ENCODE results near the gene NPAS1. TPM values are rescaled to one million over a fixed set of nuclear protein-coding genes. Genes with fewer than 3 reads are reported as not detected.

NPAS1 gene
- total and polyA plus RNA-seq, 2 of the 8 experiments (the other 6 are each of a cell fraction or from before 2014, with no cell fraction given), result 9.9 to 13.9 TPM

- H3K23ac ChIP-seq (ENCODE audit: insufficient read length), result no peak overlapping the region
- H2BK120ac ChIP-seq (replicated peaks; ENCODE audit: low read depth, low read length), result no peak overlapping the region
- H3K9me3 ChIP-seq (ENCODE audit: insufficient read depth in 2 of 2, low read depth in 1 of 2, low read length in 1 of 2), result no peaks in the 10 kb centered on the region
- H3K79me2 ChIP-seq (ENCODE audit: control insufficient read depth in 1 of 2, insufficient read depth in 2 of 2, low read length in 2 of 2), result peaks cover 0 to 10% of the 10 kb centered on the region in 2 experiments; a peak in 2 of 4 replicates
- no peak overlapping the region for H2AFZ ChIP-seq (ENCODE audit: low read length)
- H3K79me1 ChIP-seq (ENCODE audit: low read depth, low read length), result peaks cover 6% of the 10 kb centered on the region
- TF ChIP-seq ASH2L (IDR thresholded peaks at IDR 0.05; ENCODE audit: low read length), result no peak
- peak; percentile 73; the same call in 1 of the 2 replicates for TF ChIP-seq TEAD4 (IDR thresholded peaks at IDR 0.05; ENCODE audit: low read depth, low read length)
- 0 out of 8 replicates have a peak overlapping the region, but pooled peaks of 1 of the 4 experiments have one; percentile 88 for H3K4me3 ChIP-seq (ENCODE audit: extremely low read depth in 1 of 4, insufficient read depth in 2 of 4, low read depth in 3 of 4, low read length in 4 of 4)
- peaks cover 0 to 6% (median 1%) of the 10 kb centered on the region in 4 experiments; a peak in 2 of 8 replicates for H3K36me3 ChIP-seq (ENCODE audit: control insufficient read depth in 2 of 4, insufficient read depth in 4 of 4, low read length in 3 of 4)
- H4K91ac ChIP-seq (replicated peaks; ENCODE audit: insufficient read length, low read length), result no peak overlapping the region
- no peak overlapping the region for H2AK5ac ChIP-seq (ENCODE audit: low read depth, low read length)
- no peak overlapping the region; the same call in 1 of the 2 replicates for H4K8ac ChIP-seq (ENCODE audit: extremely low read depth, insufficient read depth, low read length)
- no peak overlapping the region for H2BK20ac ChIP-seq (ENCODE audit: low read length)
- H3K4me2 ChIP-seq (ENCODE audit: insufficient read depth in 1 of 2, low read depth in 2 of 2, low read length in 2 of 2), result 0 out of 4 replicates have a peak overlapping the region, but pooled peaks of 1 of the 2 experiments have one; percentile 4
- H3K4me1 ChIP-seq (replicated peaks in 1 of 4; ENCODE audit: control insufficient read depth in 3 of 4, insufficient read depth in 4 of 4, low read length in 3 of 4), result peaks cover 0 to 5% (median 4%) of the 10 kb centered on the region in 4 experiments; a peak in 3 of 7 replicates
- H4K20me1 ChIP-seq (replicated peaks in 1 of 2; ENCODE audit: control insufficient read depth in 1 of 2, insufficient read depth in 2 of 2, low read length in 2 of 2), result peaks cover 0 to 3% of the 10 kb centered on the region in 2 experiments
- H3K18ac ChIP-seq (ENCODE audit: extremely low read depth, low read length), result no peak overlapping the region
- ChIA-PET POLR2A (ENCODE audit: partially characterized antibody) (interaction anchor here (0.7 to 3.5 kb wide), 9 partner anchors 9 to 206 kb away, joined by 3 to 31 read pairs (median 3); partner anchors contain the start of gene ZC3H4), CTCF (ENCODE audit: partially characterized antibody) (interaction anchor here (0.7 to 2.3 kb wide), 6 partner anchors 8 to 1213 kb away, joined by 3 to 6 read pairs (median 4); no protein-coding TSS in a partner anchor)
- no peak overlapping the region for H3K56ac ChIP-seq (replicated peaks; ENCODE audit: insufficient read length, low read depth, low read length)
- peaks cover 4% of the 10 kb centered on the region for H3K23me2 ChIP-seq (ENCODE audit: low read depth, low read length)
- 70% methylated on average over 9 of the region's 9 CpGs; no CpG with 5 or more reads in 1 of the 2 experiments for WGBS, 2 experiments (ENCODE audit: extremely low coverage in 1 of 2, insufficient coverage in 1 of 2, insufficient read length in 1 of 2, insufficient replicate concordance in 2 of 2, low coverage in 1 of 2, low lambda C conversion rate in 2 of 2, missing lambda C conversion rate in 1 of 2)
- no peaks in the 10 kb centered on the region for H3K27me3 ChIP-seq (replicated peaks in 1 of 4; ENCODE audit: control insufficient read depth in 3 of 4, extremely low read depth in 1 of 4, insufficient read depth in 3 of 4, low read length in 3 of 4)
- no peak overlapping the region for H2BK12ac ChIP-seq (ENCODE audit: low read depth, low read length)
- H3K9ac ChIP-seq (replicated peaks in 1 of 4; ENCODE audit: extremely low read depth in 1 of 4, low read depth in 3 of 4, low read length in 3 of 4), result no peak overlapping the region
- no peak for DNase-seq (ENCODE audit: low read depth in 1 of 2, low spot score in 2 of 2)
- H3K27ac ChIP-seq (ENCODE audit: low read depth, low read length), result no peak overlapping the region
- H4K5ac ChIP-seq (ENCODE audit: insufficient read length, low read depth, low read length), result no peak overlapping the region
- H2BK15ac ChIP-seq (ENCODE audit: low read length), result no peak overlapping the region
- no peak overlapping the region for H3K14ac ChIP-seq (ENCODE audit: insufficient read length)
- no peak for FAIRE-seq
- H2BK5ac ChIP-seq (ENCODE audit: low read depth, low read length), result no peak overlapping the region
- H3K4ac ChIP-seq (replicated peaks; ENCODE audit: insufficient read length, low read depth, low read length), result no peak overlapping the region
Measured at GRCh38 chr19:47049307-47049700, 29.7 kb downstream of the NPAS1 start.
